GM11168 (cell line): ENCODE results near the gene ETHE1.

Experiments used
- in situ Hi-C: fragments of 300-500 bp; cut with MboI; formaldehyde crosslinking; loops from one replicate; pipeline ENCODE4 v1.12.0; 2022; ENCODE audit warnings: low sequenced_read_pairs; ENCODE audit not compliant: unreplicated experiment

The ETHE1 gene

GRCh38 chr19:43498233-43498842 is 28.7 kb downstream of the ETHE1 start:
- in situ Hi-C loops = no loop called here

- in situ Hi-C loops = no loop called here
These were observed 30.0 kb downstream of the ETHE1 start for GRCh38 chr19:43496960-43497359.

GRCh38 chr19:43495082-43495481 is 31.9 kb downstream of the ETHE1 start:
- in situ Hi-C loops = no loop called here

- in situ Hi-C loops = no loop called here
These were observed 36.2 kb downstream of the ETHE1 start for GRCh38 chr19:43490759-43491158.

GRCh38 chr19:43489979-43490599 is 36.9 kb downstream of the ETHE1 start:
- in situ Hi-C loops = no loop called here

- in situ Hi-C loops = no loop called here
These were observed 37.7 kb downstream of the ETHE1 start for GRCh38 chr19:43489310-43489709.

GRCh38 chr19:43488179-43488578 is 38.8 kb downstream of the ETHE1 start:
- in situ Hi-C loops = no loop called here

- in situ Hi-C loops = no loop called here
These were observed 40.6 kb downstream of the ETHE1 start for GRCh38 chr19:43486412-43486811.

GRCh38 chr19:43485951-43486350 is 41.0 kb downstream of the ETHE1 start:
- in situ Hi-C loops = no loop called here

GRCh38 chr19:43483281-43483680 is 43.7 kb downstream of the ETHE1 start:
- in situ Hi-C loops = no loop called here

GRCh38 chr19:43482193-43482592 is 44.8 kb downstream of the ETHE1 start:
- in situ Hi-C loops = no loop called here

- in situ Hi-C loops = no loop called here
These were observed 45.3 kb downstream of the ETHE1 start for GRCh38 chr19:43481701-43482100.

GRCh38 chr19:43480574-43480973 is 46.4 kb downstream of the ETHE1 start:
- in situ Hi-C loops = no loop called here

- in situ Hi-C loops = no loop called here
These were observed 46.9 kb downstream of the ETHE1 start for GRCh38 chr19:43479961-43480561.

GRCh38 chr19:43479226-43479625 is 47.8 kb downstream of the ETHE1 start:
- in situ Hi-C loops = no loop called here

- in situ Hi-C loops = no loop called here
These were observed 48.7 kb downstream of the ETHE1 start for GRCh38 chr19:43478323-43478722.

- in situ Hi-C loops = no loop called here
These were observed 50.4 kb downstream of the ETHE1 start for GRCh38 chr19:43476606-43477005.

- in situ Hi-C loops = no loop called here
These were observed 51.9 kb downstream of the ETHE1 start for GRCh38 chr19:43474986-43475705.

GRCh38 chr19:43474487-43474886 is 52.5 kb downstream of the ETHE1 start:
- in situ Hi-C loops = no loop called here

GRCh38 chr19:43471091-43471490 is 55.9 kb downstream of the ETHE1 start:
- in situ Hi-C loops = no loop called here

- in situ Hi-C loops = no loop called here
These were observed 56.7 kb downstream of the ETHE1 start for GRCh38 chr19:43470288-43470687.
